ENCODE measurements around the gene NHLRC2.

Gene NHLRC2

DNA sequence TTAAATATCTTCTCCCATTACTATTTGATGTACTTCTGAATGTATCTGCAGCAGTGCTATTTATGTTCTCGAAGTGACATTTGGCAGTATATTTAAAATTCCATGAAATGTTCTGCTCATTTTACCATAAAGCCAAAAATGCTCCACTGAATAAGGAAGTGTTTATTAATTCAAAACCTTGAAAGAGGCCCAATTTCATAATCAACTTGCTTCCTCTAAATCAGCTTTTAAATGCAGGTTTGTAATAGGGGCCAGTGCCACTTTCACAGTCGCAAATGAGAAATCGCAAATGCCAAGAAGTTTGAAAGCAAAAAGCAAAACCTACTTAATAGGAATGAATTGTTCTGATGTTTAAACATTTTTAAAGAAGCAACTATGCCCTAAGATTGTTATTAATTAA is 11.4 kb downstream of the NHLRC2 start:
- no peak for DNase-seq

DNA sequence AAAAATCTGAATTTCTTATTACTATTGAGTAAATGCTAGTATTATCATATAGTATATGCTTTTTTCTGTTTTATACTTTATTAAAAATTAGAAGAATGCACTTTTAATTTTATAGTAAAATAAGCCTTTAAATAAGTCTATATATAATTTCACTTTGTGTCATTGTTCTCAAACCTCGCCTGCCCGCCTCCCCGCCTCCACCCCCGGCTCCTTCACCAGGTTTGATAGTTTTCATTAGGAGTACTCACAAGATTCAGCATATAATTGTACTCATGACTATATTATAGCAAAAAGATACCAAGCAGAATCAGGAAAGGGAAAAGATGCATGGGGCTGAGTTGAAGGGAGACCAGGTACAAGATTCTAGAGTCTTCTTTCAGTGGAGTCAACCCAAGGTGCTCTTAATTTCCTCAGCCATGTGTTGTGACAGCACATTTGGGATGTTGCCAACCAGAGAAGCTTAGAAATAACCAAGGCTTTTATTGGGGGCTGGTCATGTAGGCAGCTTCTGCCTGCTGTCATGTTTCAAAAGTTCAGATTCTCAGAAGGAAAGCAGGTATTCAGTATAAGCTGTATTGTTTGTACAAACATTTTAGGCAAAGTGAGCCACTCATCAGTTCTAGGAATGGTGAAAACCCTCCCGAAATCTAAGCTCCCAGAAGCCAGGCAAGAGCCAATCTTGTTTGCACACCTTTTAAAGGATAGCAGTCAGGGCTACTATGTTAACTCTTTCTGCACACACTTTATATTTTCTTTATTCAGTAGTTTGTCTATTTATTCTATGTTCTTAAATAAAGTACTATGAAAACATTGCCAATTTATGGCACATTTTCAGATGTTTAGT is 12.3 kb downstream of the NHLRC2 start:
- no peak for DNase-seq

DNA sequence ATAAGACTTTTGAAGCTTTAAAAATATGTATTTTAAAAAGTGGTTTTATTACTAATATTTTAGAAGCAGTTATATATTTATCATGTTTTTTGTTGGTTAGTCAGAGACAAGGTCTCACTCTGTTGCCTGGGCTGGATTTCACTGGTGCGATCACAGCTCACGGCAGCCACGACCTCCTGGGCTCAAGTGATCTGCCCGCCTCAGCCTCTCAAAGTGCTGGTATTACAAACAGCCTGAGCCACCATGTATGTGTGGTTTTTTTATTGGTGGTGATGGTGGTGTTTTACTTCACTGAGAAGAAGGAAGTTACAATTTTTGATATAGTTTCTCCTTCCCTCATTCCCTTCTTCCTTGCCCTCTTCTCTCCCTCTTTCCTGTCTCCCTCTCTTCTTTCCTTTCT is 13.4 kb downstream of the NHLRC2 start:
- DNase-seq = no peak

DNA sequence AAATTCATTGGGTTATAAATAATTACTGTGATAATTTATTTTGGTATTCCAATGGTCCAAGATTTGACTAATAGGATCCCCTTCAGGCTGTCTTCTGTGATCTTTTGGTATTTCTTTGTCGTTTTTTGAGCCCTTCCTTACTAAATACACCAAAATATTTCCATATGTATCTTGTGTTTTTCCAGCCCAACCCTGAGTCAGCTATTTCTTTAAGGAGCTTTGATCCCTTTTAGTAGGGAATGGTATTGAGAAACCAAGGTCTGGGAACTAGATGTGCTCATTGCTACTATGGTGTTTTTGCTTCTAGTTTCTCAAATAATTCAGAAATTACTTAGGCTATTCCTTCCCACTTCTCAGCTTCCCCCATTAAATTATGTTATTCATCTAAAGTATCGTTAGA is 15.3 kb downstream of the NHLRC2 start:
- DNase-seq = no peak

- DNase-seq = no peak
These were observed 17.9 kb downstream of the NHLRC2 start for GRCh38 chr10:113872139-113873030.

DNA sequence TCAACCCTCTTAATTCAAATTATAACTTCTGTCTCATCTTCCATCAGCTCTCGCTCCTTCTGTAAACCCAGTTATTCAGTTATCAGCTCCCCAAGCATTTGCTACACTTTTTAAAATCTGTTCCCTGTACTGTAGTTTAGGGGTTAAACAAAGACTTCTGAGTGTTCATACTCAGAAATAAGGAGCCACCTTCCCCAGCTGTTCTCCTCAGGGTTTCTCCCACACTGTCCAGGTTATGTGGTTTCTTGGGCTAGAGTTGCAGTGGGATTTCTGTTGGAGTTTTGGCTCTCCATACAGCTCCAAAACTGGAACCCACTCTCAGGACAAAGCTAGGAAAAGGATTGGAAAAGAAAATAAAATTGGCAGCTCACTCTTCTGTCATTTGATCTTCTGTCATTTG is 20.8 kb downstream of the NHLRC2 start:
- DNase-seq = no peak

DNA sequence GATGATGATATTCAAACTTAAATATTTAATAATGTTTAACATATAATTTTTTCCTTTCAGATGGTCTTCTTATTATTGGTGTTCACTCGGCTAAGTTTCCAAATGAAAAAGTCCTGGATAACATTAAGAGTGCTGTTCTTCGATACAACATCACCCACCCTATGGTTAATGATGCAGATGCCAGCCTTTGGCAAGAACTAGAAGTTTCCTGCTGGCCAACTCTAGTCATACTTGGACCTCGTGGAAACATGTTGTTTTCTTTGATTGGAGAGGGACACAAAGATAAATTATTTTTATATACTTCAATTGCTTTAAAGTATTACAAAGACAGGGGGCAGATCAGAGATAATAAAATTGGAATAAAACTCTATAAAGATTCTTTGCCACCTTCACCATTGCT is 22.0 kb downstream of the NHLRC2 start:
- DNase-seq = no peak

GRCh38 chr10:113879691-113880090 is 25.2 kb downstream of the NHLRC2 start:
- no peak for DNase-seq

- no peak for DNase-seq
These were observed 25.8 kb downstream of the NHLRC2 start for GRCh38 chr10:113880236-113880635.

DNA sequence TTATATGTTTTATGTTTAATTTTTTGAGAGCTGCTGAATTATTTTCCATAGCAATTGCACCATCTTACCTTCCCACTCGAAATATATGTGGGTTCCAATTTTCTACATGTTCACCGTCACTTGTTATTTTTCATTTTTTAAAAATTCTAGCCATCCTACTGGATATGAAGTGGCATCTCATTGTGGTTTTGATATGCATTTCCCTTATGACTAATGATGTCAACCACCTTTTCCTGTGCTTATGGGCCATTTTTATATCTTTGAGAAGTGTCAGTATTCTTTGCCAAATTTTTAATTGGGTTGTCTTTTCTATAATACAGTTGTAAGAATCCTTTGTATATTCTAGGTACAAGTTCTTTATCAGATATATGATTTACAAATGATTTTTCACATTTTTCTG is 27.8 kb downstream of the NHLRC2 start:
- DNase-seq = no peak

GRCh38 chr10:113889911-113890310 is 35.5 kb downstream of the NHLRC2 start:
- DNase-seq = no peak

DNA sequence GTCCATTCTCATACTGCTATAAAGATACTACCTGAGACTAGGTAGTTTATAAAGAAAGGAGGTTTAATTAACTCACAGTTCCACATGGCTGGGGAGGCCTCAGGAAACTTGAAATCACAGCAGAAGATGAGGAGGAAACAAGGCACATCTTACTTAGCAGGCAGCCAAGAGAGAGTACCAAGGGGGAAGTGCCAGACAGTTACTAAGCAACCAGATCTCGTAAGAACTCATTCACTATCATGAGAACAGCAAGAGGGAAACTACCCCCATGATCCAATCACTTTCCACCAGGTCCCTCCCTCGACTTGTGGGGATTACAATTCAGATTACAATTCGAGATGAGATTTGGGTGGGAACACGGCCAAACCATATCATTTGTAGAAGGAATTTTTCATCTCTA is 36.3 kb downstream of the NHLRC2 start:
- DNase-seq = no peak

- DNase-seq = no peak
These were observed 37.0 kb downstream of the NHLRC2 start for GRCh38 chr10:113891476-113891875.

DNA sequence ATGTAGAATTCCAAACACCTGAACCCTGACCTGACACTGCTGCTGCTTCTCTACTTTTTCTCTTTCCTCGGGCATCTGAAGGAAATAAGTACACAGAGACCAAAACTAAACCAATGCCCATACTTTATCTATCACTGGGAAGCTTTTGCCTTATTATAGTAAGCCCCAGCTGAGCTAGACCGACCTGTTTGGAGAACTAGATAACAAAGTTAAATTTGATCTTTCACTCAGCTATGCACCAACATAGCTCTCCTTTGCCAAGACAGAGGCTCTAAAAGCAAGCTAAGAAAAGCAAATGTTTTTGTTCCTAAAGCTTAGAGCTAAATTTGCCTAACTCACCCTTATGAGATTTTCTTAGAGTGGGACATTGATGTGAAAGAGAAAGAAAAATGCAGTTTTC is 39.1 kb downstream of the NHLRC2 start:
- no peak for DNase-seq

GRCh38 chr10:113894581-113894980 is 40.1 kb downstream of the NHLRC2 start:
- no peak for DNase-seq

GRCh38 chr10:113895018-113895417 is 40.6 kb downstream of the NHLRC2 start:
- DNase-seq = no peak

DNA sequence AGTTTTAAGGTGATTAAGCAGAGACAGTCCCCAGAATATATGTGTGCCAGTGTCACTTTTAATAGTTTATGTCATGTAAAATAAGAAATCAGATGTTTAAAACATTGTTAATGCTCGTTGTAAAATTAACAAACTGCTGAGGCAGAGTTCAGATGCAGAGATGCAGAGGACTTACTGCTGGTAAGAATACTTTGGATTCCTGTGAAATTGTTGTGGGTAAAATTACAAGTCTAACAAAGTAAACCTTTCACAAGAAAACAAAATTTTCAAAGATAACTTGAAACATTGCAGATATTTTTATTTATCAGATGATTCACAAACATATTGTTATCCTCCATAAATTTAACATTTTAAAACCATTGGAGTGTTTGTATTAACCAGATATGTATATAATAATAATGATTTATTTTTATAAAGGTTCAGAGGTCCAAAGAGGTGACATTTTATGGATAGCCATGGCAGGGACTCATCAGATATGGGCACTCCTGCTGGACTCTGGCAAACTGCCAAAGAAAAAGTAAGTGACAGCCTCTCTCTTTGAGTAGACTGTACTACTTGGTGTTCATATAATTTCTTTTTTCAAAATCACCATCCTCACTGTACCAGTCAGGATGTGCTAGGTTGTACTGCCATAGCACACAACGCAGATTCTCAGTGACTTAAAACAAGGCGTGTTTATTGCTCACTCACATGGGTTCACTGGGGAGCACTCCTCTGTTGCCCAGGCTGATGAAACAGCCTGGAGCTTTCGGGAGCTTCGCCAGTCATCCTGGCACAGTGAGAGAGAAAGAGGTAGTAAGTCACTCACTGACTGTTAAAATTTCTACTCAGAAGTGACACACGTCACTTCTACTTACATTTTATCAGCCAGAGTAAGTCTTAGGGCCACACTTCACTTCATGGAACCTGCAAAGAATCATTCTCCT is 43.5 kb downstream of the NHLRC2 start:
- no peak for DNase-seq

DNA sequence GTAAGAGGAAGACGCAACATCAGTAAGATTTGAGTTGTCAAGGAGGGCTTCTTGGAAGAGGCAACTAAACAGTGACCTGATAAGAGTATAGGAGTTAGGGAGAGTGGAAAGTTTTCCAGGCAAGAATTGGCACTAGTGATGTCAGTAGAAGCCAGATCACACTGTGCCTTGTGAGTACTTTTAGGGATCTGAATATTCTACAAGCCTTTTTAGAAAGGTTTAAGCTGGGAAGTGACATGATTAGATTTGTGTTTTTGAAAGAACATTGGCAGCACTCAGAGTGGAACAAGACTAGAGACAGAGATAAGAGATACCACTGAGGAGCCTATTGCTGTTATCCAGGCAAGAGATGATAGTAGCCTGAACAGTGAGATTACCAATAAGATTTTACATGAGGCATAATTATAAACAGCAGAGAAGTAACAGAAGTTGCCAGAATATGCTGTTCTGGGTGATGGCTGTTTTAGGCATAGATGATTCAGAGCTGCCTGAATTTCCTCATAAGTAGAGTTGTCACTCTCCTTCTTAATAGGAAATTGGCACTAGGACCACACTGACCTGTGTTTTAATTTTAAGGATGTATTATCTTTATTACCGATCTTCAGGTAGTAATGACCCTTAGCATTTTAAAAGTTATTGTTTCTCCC is 45.6 kb downstream of the NHLRC2 start:
- DNase-seq = no peak

- no peak for DNase-seq
These were observed 51.3 kb downstream of the NHLRC2 start for GRCh38 chr10:113905756-113906155.

DNA sequence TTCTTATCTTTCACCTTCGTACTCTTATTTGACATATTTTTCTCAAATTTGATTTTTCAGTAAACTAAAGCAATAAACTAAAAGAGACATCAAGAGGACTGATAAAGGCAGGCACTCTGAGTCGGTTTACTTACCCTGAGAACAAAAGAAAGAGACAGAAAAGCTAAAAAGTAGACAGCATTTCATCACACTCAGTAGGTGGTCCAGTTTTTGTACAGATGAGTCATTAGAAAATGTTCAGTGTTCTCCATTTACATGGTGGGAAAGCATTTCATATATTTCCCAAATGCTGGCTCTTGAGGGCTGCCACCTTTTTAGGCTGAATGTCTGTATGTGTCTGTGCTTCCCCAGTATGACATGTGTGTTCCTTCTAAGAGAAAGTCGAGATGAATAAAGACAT is 52.7 kb downstream of the NHLRC2 start:
- no peak for DNase-seq

- DNase-seq = no peak
These were observed 53.8 kb downstream of the NHLRC2 start for GRCh38 chr10:113908236-113908635.

GRCh38 chr10:113911113-113911512 is 56.7 kb downstream of the NHLRC2 start:
- no peak for DNase-seq
